PFSK-1 (cell line): ENCODE results near the gene MYO7A.

Experiments used
- POLR2AphosphoS5 ChIP-seq: IDR thresholded peaks from 2 replicates; pipeline ENCODE4 v1.6.1; 2012; ENCODE audit warnings: low read depth, mild to moderate bottlenecking, control low read depth, low read length, moderate library complexity
- REST ChIP-seq, 2 experiments: IDR thresholded peaks; 2 replicates each; pipeline versions ENCODE4 v1.6.1 to v1.8.0; 2011 to 2012; ENCODE audit warnings: low read depth in 2 of 2, low read length in 2 of 2, control low read depth in 1 of 2, inconsistent platforms in 1 of 2, mild to moderate bottlenecking in 1 of 2, moderate library complexity in 1 of 2; ENCODE audit not compliant: insufficient read depth in 1 of 2
- TAF1 ChIP-seq: IDR thresholded peaks from 2 replicates; pipeline ENCODE4 v1.6.1; 2012; ENCODE audit warnings: low read length, control low read depth, borderline replicate concordance; ENCODE audit not compliant: insufficient read depth

- no peak for TF ChIP-seq REST (IDR thresholded peaks at IDR 0.05; ENCODE audit: insufficient read depth in 1 of 2, low read depth in 2 of 2, low read length in 2 of 2)
- TF ChIP-seq POLR2AphosphoS5, result no peak
- no peak for TF ChIP-seq TAF1
Observed at GRCh38 chr11:77087723-77088225, 40.3 kb upstream of the MYO7A start.
